Measurements from ENCODE around the gene CEND1. TPM values are rescaled to one million over a fixed set of nuclear protein-coding genes. Genes with fewer than 3 reads are reported as not detected.

The CEND1 gene
- total RNA-seq, 4 donors from 2014 or later = not detected

DNA sequence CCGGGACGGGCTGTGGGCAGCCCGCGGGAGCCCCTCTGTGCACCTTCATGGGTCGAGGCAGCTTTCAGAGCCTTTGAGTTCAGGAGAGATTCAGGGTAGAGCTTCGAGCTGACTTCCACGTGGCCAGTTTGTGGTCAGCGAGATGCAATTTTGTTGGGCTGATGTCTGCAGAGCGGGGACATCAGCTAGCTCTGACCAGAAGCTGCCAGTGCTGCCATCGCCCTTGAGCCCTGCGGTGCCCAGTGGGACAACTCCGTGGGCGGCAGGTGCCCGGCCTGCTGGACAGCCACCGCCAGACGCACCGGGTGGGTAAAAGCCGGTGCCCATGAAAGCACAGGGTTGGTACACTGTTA, 41.9 kb downstream of the CEND1 start:
- TF ChIP-seq EP300 (IDR thresholded peaks at IDR 0.05) (no peak), CTCF (IDR thresholded peaks at IDR 0.05) (no peak), POLR2A (IDR thresholded peaks at IDR 0.05) (no peak)
- Histone ChIP-seq H3K27me3 (no peaks in the 10 kb centered on the region), H3K27ac (peak overlapping the region; percentile 78 to 98 (median 96)), H3K4me1 (peaks cover 0 to 33% (median 26%) of the 10 kb centered on the region in 4 donors), H3K36me3 (peaks cover 0 to 6% (median 0%) of the 10 kb centered on the region in 3 donors), H3K9me3 (no peaks in the 10 kb centered on the region), H3K4me3 (peak overlapping the region; percentile 72 to 100 (median 100))
- no peak for DNase-seq (ENCODE audit: low spot score in 2 of 2)
- 5% methylated on average over 16 to 17 of the region's 18 CpGs for WGBS, 2 donors

- H3K4me1 ChIP-seq = peaks cover 0 to 33% (median 26%) of the 10 kb centered on the region in 4 donors
- peak within 1 kb of the TSS; percentile 72 to 100 (median 100) for H3K4me3 ChIP-seq
- no peaks in the 10 kb centered on the region for H3K9me3 ChIP-seq
- H3K27me3 ChIP-seq = no peaks in the 10 kb centered on the region
- DNase-seq (ENCODE audit: low spot score in 2 of 2) = peak; percentile 76 to 82
- H3K27ac ChIP-seq = peak within 1 kb of the TSS; percentile 78 to 98 (median 96)
- TF ChIP-seq CTCF (IDR thresholded peaks at IDR 0.05) (peak; percentile 2 to 65 (median 28)), POLR2A (IDR thresholded peaks at IDR 0.05) (peak; percentile 48 to 83), EP300 (IDR thresholded peaks at IDR 0.05) (peak in 1 of 2 donors; percentile 77)
- H3K36me3 ChIP-seq = peaks cover 0 to 4% (median 0%) of the 10 kb centered on the region in 3 donors
- 0% methylated on average over 23 to 42 of the region's 112 CpGs for WGBS, 2 donors
Observed at GRCh38 chr11:747158-748006, 42.5 kb downstream of the CEND1 start, which contains the start of gene TALDO1. Gene TALDO1, plus strand, starts transcription at chr11:747464. Its CDS starts 18 bp downstream, at chr11:747482.

GRCh38 chr11:746289-747157, 43.4 kb downstream of the CEND1 start:
- peak overlapping the region; percentile 78 to 98 (median 96) for H3K27ac ChIP-seq
- H3K9me3 ChIP-seq = no peaks in the 10 kb centered on the region
- DNase-seq (ENCODE audit: low spot score in 2 of 2) = no peak
- TF ChIP-seq POLR2A (IDR thresholded peaks at IDR 0.05) = no peak
- TF ChIP-seq EP300 (IDR thresholded peaks at IDR 0.05) = no peak
- no peak for TF ChIP-seq CTCF (IDR thresholded peaks at IDR 0.05)
- H3K4me1 ChIP-seq = peaks cover 0 to 33% (median 26%) of the 10 kb centered on the region in 4 donors
- no peaks in the 10 kb centered on the region for H3K27me3 ChIP-seq
- peak overlapping the region; percentile 72 to 100 (median 100) for H3K4me3 ChIP-seq
- WGBS, 2 donors = 23 to 37% methylated on average over 29 to 46 of the region's 46 CpGs
- no peaks in the 10 kb centered on the region for H3K36me3 ChIP-seq

DNA sequence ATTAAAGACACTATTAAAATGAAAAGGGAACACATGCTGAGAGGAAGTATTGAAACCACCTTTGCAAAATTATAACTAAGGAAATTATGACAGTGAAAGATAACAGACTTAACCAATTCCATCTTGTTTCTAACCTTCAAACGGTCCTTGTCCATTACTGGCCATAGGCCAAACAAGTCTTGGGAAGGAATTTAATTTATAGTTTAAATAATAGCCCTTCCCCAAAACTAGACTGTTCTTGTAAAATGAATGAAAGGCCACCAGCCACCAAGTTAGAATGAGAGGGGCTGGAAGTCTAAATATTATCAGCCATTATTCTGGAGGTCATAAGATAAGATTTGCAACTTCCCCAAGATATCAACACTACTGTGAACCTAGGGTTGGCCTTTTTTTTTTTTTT, 44.5 kb downstream of the CEND1 start:
- H3K36me3 ChIP-seq = no peaks in the 10 kb centered on the region
- peak overlapping the region in 1 of 4 donors; percentile 98 for H3K27ac ChIP-seq
- TF ChIP-seq EP300 (IDR thresholded peaks at IDR 0.05) (no peak), POLR2A (IDR thresholded peaks at IDR 0.05) (no peak), CTCF (IDR thresholded peaks at IDR 0.05) (no peak)
- 20 to 25% methylated on average over 1 of the region's 1 CpG for WGBS, 2 donors
- no peak for DNase-seq (ENCODE audit: low spot score in 2 of 2)
- H3K27me3 ChIP-seq = no peaks in the 10 kb centered on the region
- H3K4me3 ChIP-seq = no peak overlapping the region
- no peaks in the 10 kb centered on the region for H3K9me3 ChIP-seq
- peaks cover 0 to 33% (median 26%) of the 10 kb centered on the region in 4 donors for H3K4me1 ChIP-seq

All from tibial nerve (tissue), 4 donors.